Epithelial cell of prostate (primary cell): Measurements from ENCODE around the gene BGN.

Experiments used
- DNase-seq: peaks from one replicate; pipeline ENCODE4 v3.0.0-alpha.2; 2011; ENCODE audit warnings: low read depth, low spot score
- H3K27ac ChIP-seq: fragments of 450-650 bp; 2 replicates; pipeline ENCODE4 v1.5.1; 2017; ENCODE audit warnings: mild to moderate bottlenecking

The BGN gene

GRCh38 chrX:153494541-153495361 lies at the start of gene BGN:
BGN (plus strand) TSS chrX:153494980; CDS start chrX:153504632, 9,652 bp downstream.
- no peak for DNase-seq
- H3K27ac ChIP-seq = no peak within 1 kb of the TSS

GRCh38 chrX:153445106-153445855 lies 49.5 kb upstream of the BGN start:
- H3K27ac ChIP-seq = no peak overlapping the region
- no peak for DNase-seq

GRCh38 chrX:153445856-153446635 lies 48.7 kb upstream of the BGN start, which contains the start of gene TREX2:
TREX2 (minus strand) TSS chrX:153446056; CDS start chrX:153445430, 626 bp downstream.
- no peak for DNase-seq
- H3K27ac ChIP-seq = no peak within 1 kb of the TSS

GRCh38 chrX:153446636-153446936 lies 48.2 kb upstream of the BGN start:
- no peak for DNase-seq
- no peak overlapping the region for H3K27ac ChIP-seq

GRCh38 chrX:153446950-153447580 lies 47.7 kb upstream of the BGN start:
- DNase-seq = no peak
- H3K27ac ChIP-seq = no peak overlapping the region

- no peak overlapping the region for H3K27ac ChIP-seq
- DNase-seq = no peak
Measured at GRCh38 chrX:153447581-153447960, 47.2 kb upstream of the BGN start.

- no peak overlapping the region for H3K27ac ChIP-seq
- DNase-seq = no peak
Measured at GRCh38 chrX:153448556-153449367, 46.0 kb upstream of the BGN start.

- no peak overlapping the region for H3K27ac ChIP-seq
- no peak for DNase-seq
Measured at GRCh38 chrX:153449368-153450113, 45.2 kb upstream of the BGN start.

- H3K27ac ChIP-seq = no peak overlapping the region
- DNase-seq = no peak
Measured at GRCh38 chrX:153450114-153450948, 44.4 kb upstream of the BGN start.

- no peak overlapping the region for H3K27ac ChIP-seq
- no peak for DNase-seq
Measured at GRCh38 chrX:153450949-153451277, 43.9 kb upstream of the BGN start.

GRCh38 chrX:153454901-153455550 lies 39.8 kb upstream of the BGN start:
- no peak for DNase-seq

GRCh38 chrX:153455571-153455970 lies 39.2 kb upstream of the BGN start:
- H3K27ac ChIP-seq = peak overlapping the region; percentile 36
- no peak for DNase-seq

More at GRCh38 chrX:153454901-153455550, 39.8 kb upstream of the BGN start:
- H3K27ac ChIP-seq = peak overlapping the region; percentile 36

GRCh38 chrX:153456161-153456560 lies 38.6 kb upstream of the BGN start:
- no peak for DNase-seq
- no peak overlapping the region for H3K27ac ChIP-seq

- DNase-seq = no peak
- no peak overlapping the region for H3K27ac ChIP-seq
Measured at GRCh38 chrX:153456704-153457103, 38.1 kb upstream of the BGN start.

- DNase-seq = no peak
- H3K27ac ChIP-seq = no peak overlapping the region
Measured at GRCh38 chrX:153457136-153457825, 37.5 kb upstream of the BGN start.

- no peak for DNase-seq
- H3K27ac ChIP-seq = no peak overlapping the region
Measured at GRCh38 chrX:153457827-153458466, 36.8 kb upstream of the BGN start.

- H3K27ac ChIP-seq = no peak overlapping the region
- no peak for DNase-seq
Measured at GRCh38 chrX:153458476-153458875, 36.3 kb upstream of the BGN start.
